CD4-positive, alpha-beta T cell treated with Interleukin-2 at 100 ng/mL for 4 hours (primary cell): ENCODE data around the gene DSG2.

Experiments used
- DNase-seq: peaks from one replicate; pipeline ENCODE4 v3.0.0-alpha.2; 2020; ENCODE audit warnings: low spot score

The DSG2 gene

GRCh38 chr18:31590570-31590969 is 92.6 kb downstream of the DSG2 start:
- no peak for DNase-seq

GRCh38 chr18:31591113-31591512 is 93.1 kb downstream of the DSG2 start:
- no peak for DNase-seq

DNA sequence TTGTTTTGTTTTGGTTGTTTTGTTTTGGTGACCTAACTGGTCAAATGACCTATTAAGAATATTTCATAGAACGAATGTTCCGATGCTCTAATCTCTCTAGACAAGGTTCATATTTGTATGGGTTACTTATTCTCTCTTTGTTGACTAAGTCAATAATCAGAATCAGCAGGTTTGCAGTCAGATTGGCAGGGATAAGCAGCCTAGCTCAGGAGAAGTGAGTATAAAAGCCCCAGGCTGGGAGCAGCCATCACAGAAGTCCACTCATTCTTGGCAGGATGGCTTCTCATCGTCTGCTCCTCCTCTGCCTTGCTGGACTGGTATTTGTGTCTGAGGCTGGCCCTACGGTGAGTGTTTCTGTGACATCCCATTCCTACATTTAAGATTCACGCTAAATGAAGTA is 93.7 kb downstream of the DSG2 start, which contains the start of gene TTR:
Gene TTR (plus strand): TSS at position 250 of the 400 bp plus-strand sequence. CDS start 26 bp downstream, at position 276.
- no peak for DNase-seq

DNA sequence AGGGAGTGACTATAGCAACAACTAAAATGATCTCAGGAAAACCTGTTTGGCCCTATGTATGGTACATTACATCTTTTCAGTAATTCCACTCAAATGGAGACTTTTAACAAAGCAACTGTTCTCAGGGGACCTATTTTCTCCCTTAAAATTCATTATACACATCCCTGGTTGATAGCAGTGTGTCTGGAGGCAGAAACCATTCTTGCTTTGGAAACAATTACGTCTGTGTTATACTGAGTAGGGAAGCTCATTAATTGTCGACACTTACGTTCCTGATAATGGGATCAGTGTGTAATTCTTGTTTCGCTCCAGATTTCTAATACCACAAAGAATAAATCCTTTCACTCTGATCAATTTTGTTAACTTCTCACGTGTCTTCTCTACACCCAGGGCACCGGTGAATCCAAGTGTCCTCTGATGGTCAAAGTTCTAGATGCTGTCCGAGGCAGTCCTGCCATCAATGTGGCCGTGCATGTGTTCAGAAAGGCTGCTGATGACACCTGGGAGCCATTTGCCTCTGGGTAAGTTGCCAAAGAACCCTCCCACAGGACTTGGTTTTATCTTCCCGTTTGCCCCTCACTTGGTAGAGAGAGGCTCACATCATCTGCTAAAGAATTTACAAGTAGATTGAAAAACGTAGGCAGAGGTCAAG is 94.7 kb downstream of the DSG2 start:
- DNase-seq, result no peak

GRCh38 chr18:31595121-31595771 is 97.3 kb downstream of the DSG2 start:
- DNase-seq, result no peak

DNA sequence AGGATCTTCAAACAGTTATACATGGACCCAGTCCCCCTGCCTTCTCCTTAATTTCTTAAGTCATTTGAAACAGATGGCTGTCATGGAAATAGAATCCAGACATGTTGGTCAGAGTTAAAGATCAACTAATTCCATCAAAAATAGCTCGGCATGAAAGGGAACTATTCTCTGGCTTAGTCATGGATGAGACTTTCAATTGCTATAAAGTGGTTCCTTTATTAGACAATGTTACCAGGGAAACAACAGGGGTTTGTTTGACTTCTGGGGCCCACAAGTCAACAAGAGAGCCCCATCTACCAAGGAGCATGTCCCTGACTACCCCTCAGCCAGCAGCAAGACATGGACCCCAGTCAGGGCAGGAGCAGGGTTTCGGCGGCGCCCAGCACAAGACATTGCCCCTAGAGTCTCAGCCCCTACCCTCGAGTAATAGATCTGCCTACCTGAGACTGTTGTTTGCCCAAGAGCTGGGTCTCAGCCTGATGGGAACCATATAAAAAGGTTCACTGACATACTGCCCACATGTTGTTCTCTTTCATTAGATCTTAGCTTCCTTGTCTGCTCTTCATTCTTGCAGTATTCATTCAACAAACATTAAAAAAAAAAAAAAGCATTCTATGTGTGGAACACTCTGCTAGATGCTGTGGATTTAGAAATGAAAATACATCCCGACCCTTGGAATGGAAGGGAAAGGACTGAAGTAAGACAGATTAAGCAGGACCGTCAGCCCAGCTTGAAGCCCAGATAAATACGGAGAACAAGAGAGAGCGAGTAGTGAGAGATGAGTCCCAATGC is 98.3 kb downstream of the DSG2 start:
- no peak for DNase-seq

DNA sequence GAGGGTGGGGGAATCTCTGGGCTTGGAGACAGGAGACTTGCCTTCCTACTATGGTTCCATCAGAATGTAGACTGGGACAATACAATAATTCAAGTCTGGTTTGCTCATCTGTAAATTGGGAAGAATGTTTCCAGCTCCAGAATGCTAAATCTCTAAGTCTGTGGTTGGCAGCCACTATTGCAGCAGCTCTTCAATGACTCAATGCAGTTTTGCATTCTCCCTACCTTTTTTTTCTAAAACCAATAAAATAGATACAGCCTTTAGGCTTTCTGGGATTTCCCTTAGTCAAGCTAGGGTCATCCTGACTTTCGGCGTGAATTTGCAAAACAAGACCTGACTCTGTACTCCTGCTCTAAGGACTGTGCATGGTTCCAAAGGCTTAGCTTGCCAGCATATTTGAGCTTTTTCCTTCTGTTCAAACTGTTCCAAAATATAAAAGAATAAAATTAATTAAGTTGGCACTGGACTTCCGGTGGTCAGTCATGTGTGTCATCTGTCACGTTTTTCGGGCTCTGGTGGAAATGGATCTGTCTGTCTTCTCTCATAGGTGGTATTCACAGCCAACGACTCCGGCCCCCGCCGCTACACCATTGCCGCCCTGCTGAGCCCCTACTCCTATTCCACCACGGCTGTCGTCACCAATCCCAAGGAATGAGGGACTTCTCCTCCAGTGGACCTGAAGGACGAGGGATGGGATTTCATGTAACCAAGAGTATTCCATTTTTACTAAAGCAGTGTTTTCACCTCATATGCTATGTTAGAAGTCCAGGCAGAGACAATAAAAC is 100.2 kb downstream of the DSG2 start:
- DNase-seq, result no peak
